ENCODE measurements around the gene DAB2IP. TPM values are rescaled to one million over a fixed set of nuclear protein-coding genes. Genes with fewer than 3 reads are reported as not detected.

Gene DAB2IP
- total RNA-seq, 1 experiment from 2014 or later: 31.0 TPM

DNA sequence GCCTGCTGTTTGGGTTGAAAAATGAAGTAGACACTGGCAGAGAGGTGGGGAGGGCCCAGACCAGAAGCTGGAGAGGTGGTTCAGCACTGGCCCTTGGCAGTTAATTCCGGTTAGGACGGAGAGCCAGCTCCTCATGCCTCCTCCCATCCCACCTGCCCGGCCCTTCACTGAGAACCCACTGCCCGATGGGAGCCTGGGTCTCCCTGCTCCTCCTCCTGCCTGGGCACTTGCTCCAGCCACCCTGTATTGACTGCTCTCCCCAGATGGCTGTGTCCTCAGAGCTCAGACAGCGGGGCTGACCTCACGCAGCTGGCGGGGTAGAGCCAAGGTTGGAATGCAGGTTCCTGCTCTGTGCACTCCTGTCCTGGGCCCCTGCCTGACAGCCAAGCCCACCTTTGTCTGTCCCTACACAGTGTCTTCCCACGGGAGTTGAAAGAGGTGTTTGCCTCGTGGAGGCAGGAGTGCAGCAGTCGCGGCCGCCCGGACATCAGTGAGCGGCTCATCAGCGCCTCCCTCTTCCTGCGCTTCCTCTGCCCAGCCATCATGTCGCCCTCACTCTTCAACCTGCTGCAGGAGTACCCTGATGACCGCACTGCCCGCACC, 114.7 kb downstream of the DAB2IP start (continued):
- TF ChIP-seq, protein P1, sequence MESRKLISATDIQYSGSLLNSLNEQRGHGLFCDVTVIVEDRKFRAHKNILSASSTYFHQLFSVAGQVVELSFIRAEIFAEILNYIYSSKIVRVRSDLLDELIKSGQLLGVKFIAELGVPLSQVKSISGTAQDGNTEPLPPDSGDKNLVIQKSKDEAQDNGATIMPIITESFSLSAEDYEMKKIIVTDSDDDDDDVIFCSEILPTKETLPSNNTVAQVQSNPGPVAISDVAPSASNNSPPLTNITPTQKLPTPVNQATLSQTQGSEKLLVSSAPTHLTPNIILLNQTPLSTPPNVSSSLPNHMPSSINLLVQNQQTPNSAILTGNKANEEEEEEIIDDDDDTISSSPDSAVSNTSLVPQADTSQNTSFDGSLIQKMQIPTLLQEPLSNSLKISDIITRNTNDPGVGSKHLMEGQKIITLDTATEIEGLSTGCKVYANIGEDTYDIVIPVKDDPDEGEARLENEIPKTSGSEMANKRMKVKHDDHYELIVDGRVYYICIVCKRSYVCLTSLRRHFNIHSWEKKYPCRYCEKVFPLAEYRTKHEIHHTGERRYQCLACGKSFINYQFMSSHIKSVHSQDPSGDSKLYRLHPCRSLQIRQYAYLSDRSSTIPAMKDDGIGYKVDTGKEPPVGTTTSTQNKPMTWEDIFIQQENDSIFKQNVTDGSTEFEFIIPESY (IDR thresholded peaks at IDR 0.05; ENCODE audit: extremely low read depth, insufficient replicate concordance, low read length): no peak
- TF ChIP-seq, protein P2, sequence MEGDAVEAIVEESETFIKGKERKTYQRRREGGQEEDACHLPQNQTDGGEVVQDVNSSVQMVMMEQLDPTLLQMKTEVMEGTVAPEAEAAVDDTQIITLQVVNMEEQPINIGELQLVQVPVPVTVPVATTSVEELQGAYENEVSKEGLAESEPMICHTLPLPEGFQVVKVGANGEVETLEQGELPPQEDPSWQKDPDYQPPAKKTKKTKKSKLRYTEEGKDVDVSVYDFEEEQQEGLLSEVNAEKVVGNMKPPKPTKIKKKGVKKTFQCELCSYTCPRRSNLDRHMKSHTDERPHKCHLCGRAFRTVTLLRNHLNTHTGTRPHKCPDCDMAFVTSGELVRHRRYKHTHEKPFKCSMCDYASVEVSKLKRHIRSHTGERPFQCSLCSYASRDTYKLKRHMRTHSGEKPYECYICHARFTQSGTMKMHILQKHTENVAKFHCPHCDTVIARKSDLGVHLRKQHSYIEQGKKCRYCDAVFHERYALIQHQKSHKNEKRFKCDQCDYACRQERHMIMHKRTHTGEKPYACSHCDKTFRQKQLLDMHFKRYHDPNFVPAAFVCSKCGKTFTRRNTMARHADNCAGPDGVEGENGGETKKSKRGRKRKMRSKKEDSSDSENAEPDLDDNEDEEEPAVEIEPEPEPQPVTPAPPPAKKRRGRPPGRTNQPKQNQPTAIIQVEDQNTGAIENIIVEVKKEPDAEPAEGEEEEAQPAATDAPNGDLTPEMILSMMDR (IDR thresholded peaks at IDR 0.05 in 2 of 3, conservative IDR thresholded peaks at IDR 0.05 in 1 of 3; ENCODE audit: borderline replicate concordance in 1 of 3, insufficient read depth in 1 of 3, low read depth in 2 of 3, low read length in 2 of 3): no peak
- TF ChIP-seq JUND (IDR thresholded peaks at IDR 0.05) (no peak), EGR1 (IDR thresholded peaks at IDR 0.05; ENCODE audit: low read depth) (no peak), POLR2A (IDR thresholded peaks at IDR 0.05; ENCODE audit: borderline replicate concordance, extremely low read depth, insufficient read depth, insufficient read length) (no peak), CBX3 (IDR thresholded peaks at IDR 0.05; ENCODE audit: low read depth) (no peak), FOSL1 (IDR thresholded peaks at IDR 0.05; ENCODE audit: low read depth) (no peak)

DNA sequence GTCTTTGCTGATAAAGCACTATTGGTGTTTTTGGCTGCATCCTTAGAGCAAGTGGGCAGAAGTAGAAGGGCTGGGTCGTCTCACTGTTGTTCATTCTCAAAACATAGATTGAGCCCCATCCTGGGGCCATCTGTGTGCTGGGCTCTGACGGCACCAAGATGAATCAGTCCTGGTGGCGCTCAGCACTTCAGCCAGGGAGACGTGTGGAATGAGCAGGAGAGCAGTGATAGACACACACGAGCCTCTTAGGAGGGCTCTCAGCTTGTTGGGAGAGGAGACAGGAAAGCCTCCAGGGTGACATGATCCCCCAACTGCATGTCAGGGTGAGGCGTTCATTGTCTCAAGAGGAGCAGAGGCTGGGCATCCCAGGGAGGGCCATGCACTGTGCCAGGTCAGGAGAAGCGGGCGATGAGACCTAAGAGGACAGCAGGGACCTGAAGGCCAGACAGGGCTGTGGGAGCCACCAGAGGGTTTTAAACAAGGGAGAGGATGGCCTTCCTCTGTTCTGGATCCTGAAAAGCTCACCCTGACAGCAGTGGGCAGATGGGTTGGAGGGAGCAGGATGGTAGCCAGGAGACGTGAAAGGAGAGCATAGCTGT, 115.8 kb downstream of the DAB2IP start:
- H3K4me1 ChIP-seq (ENCODE audit: control insufficient read depth in 1 of 2, insufficient read depth in 2 of 2, low read length in 2 of 2): peaks cover 15 to 28% of the 10 kb centered on the region in 2 experiments
- no peaks in the 10 kb centered on the region for H3K9me3 ChIP-seq (ENCODE audit: control insufficient read depth in 1 of 2, insufficient read depth in 1 of 2, low read depth in 1 of 2, low read length in 2 of 2)
- ChIA-PET RAD21 (ENCODE audit: low non-redundant PET in 1 of 2, low total read pairs in 2 of 2, uncharacterized antibody in 2 of 2, unreplicated experiment in 2 of 2) (no interaction called here), CTCF (no interaction called here), POLR2A (no interaction called here)
- no peak overlapping the region for H3K4me2 ChIP-seq (ENCODE audit: low read length)
- no peak overlapping the region for H2AFZ ChIP-seq (ENCODE audit: low read depth, low read length, poor library complexity, severe bottlenecking)
- H3K79me2 ChIP-seq (ENCODE audit: insufficient read depth, low read length): no peaks in the 10 kb centered on the region
- no peaks in the 10 kb centered on the region for H4K20me1 ChIP-seq (ENCODE audit: insufficient read depth)
- no peak overlapping the region for H3K4me3 ChIP-seq (replicated peaks in 1 of 2; ENCODE audit: low read depth in 1 of 2, low read length in 2 of 2)
- DNase-seq (ENCODE audit: low read depth, low spot score) (no peak), ATAC-seq (no peak)
- TF ChIP-seq POLR2A (IDR thresholded peaks at IDR 0.05; ENCODE audit: borderline replicate concordance, extremely low read depth, insufficient read depth, insufficient read length): no peak
- TF ChIP-seq YY1 (IDR thresholded peaks at IDR 0.05; ENCODE audit: extremely low read depth, insufficient replicate concordance, low read depth, low read length): no peak
- no peak for TF ChIP-seq POLR2AphosphoS5 (IDR thresholded peaks at IDR 0.05; ENCODE audit: low read depth, low read length)
- TF ChIP-seq, protein P3, sequence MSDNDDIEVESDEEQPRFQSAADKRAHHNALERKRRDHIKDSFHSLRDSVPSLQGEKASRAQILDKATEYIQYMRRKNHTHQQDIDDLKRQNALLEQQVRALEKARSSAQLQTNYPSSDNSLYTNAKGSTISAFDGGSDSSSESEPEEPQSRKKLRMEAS (IDR thresholded peaks at IDR 0.05): no peak
- TF ChIP-seq, protein P4, sequence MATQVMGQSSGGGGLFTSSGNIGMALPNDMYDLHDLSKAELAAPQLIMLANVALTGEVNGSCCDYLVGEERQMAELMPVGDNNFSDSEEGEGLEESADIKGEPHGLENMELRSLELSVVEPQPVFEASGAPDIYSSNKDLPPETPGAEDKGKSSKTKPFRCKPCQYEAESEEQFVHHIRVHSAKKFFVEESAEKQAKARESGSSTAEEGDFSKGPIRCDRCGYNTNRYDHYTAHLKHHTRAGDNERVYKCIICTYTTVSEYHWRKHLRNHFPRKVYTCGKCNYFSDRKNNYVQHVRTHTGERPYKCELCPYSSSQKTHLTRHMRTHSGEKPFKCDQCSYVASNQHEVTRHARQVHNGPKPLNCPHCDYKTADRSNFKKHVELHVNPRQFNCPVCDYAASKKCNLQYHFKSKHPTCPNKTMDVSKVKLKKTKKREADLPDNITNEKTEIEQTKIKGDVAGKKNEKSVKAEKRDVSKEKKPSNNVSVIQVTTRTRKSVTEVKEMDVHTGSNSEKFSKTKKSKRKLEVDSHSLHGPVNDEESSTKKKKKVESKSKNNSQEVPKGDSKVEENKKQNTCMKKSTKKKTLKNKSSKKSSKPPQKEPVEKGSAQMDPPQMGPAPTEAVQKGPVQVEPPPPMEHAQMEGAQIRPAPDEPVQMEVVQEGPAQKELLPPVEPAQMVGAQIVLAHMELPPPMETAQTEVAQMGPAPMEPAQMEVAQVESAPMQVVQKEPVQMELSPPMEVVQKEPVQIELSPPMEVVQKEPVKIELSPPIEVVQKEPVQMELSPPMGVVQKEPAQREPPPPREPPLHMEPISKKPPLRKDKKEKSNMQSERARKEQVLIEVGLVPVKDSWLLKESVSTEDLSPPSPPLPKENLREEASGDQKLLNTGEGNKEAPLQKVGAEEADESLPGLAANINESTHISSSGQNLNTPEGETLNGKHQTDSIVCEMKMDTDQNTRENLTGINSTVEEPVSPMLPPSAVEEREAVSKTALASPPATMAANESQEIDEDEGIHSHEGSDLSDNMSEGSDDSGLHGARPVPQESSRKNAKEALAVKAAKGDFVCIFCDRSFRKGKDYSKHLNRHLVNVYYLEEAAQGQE (IDR thresholded peaks at IDR 0.05; ENCODE audit: low read depth): no peak
- TF ChIP-seq FOSL1 (IDR thresholded peaks at IDR 0.05; ENCODE audit: low read depth): no peak
- no peak for TF ChIP-seq RAD21 (IDR thresholded peaks at IDR 0.05; ENCODE audit: low read depth)
- no peak for TF ChIP-seq SP1 (IDR thresholded peaks at IDR 0.05; ENCODE audit: low read depth)
- no peak for TF ChIP-seq SRF (IDR thresholded peaks at IDR 0.05; ENCODE audit: low read depth)
- intact Hi-C loops (cut with micrococcal nuclease): no loop called here
- H3K36me3 ChIP-seq (ENCODE audit: control insufficient read depth in 1 of 2, insufficient read depth in 2 of 2, low read length in 2 of 2): peaks cover 0 to 27% of the 10 kb centered on the region in 2 experiments; a peak in 2 of 4 replicates
- BruUV-seq (replicated peaks): no TSS peak
- H3K9me2 ChIP-seq (ENCODE audit: insufficient read depth): no peaks in the 10 kb centered on the region
- no peak overlapping the region for H3K9ac ChIP-seq (ENCODE audit: low read length)
- no peak overlapping the region for H3K27ac ChIP-seq (ENCODE audit: low read depth, low read length)
- no peaks in the 10 kb centered on the region for H3K27me3 ChIP-seq (ENCODE audit: insufficient read depth, low read length)

Measured in HCT116 (cell line).